Measurements from ENCODE around the gene PPP1R7. TPM values are rescaled to one million over a fixed set of nuclear protein-coding genes. Genes with fewer than 3 reads are reported as not detected.
"Not testable (repeated sequence)": the region's sequence is repeated elsewhere in the genome, so short reads cannot be mapped to it uniquely, and the experiment has no call there.

Gene PPP1R7
- total and polyA plus RNA-seq, 9 of the 15 experiments (the other 6 are each of a cell fraction or from before 2014, with no cell fraction given): 37.5 to 75.0 (median 50.5) TPM

- no peaks in the 10 kb centered on the region for H3K9me3 ChIP-seq (replicated peaks; ENCODE audit: control insufficient read depth, insufficient read depth, low read depth, low read length)
- 23% methylated on average over 4 of the region's 5 CpGs for WGBS (ENCODE audit: insufficient coverage, low coverage, missing lambda C conversion rate)
- no peak overlapping the region for H2AFZ ChIP-seq (ENCODE audit: low read depth, low read length)
- no peaks in the 10 kb centered on the region for H3K9me1 ChIP-seq (ENCODE audit: control insufficient read depth, insufficient read depth, low read length)
- intact Hi-C loops (cut with micrococcal nuclease) (no loop called here), in situ Hi-C loops (cut with MboI) (no loop called here)
- peak overlapping the region; percentile 88 for H3K4me3 ChIP-seq
- no TSS peak for BruUV-seq (replicated peaks)
- H4K20me1 ChIP-seq (replicated peaks; ENCODE audit: control insufficient read depth, insufficient read depth, low read length): no peaks in the 10 kb centered on the region
- DNase-seq (ENCODE audit: extremely low read depth in 1 of 4, low spot score in 3 of 4) (no peak), ATAC-seq (no peak), FAIRE-seq (no peak)
- no peaks in the 10 kb centered on the region for H3K27me3 ChIP-seq (ENCODE audit: control insufficient read depth in 2 of 2, insufficient read depth in 2 of 2, low read length in 2 of 2)
- H3K36me3 ChIP-seq (ENCODE audit: control insufficient read depth, insufficient read depth, low read length): peaks cover 19% of the 10 kb centered on the region; the same call in 2 of the 3 replicates
- POLR2A ChIA-PET: interaction anchor here (2.1 kb wide), 1 partner anchor 7 kb away, joined by 8 read pairs; no protein-coding TSS in a partner anchor
- H3K9ac ChIP-seq (ENCODE audit: insufficient read depth in 1 of 2, low read depth in 2 of 2, low read length in 2 of 2): peak overlapping the region in 1 of 2 experiments; percentile 96; a peak in 2 of 4 replicates
- CTCF ChIA-PET (ENCODE audit: low intra/inter-chr PET ratio): no interaction called here
- H3K27ac ChIP-seq (ENCODE audit: extremely low read depth, low read depth, low read length): no peak overlapping the region
- no peak for TF ChIP-seq IRF2 (CRISPR knock-in tag; IDR thresholded peaks at IDR 0.05)
- TF ChIP-seq FOSL1 (tag; conservative IDR thresholded peaks at IDR 0.05): no peak
- TF ChIP-seq COPS2 (conservative IDR thresholded peaks at IDR 0.05): no peak
- TF ChIP-seq KLF16 (IDR thresholded peaks at IDR 0.05): no peak
- TF ChIP-seq ZNF707 (CRISPR knock-in tag; conservative IDR thresholded peaks at IDR 0.05): no peak
- no peak for TF ChIP-seq ZNF780A (CRISPR knock-in tag; IDR thresholded peaks at IDR 0.05)
- TF ChIP-seq TSHZ1 (CRISPR knock-in tag; IDR thresholded peaks at IDR 0.05): no peak
- no peak for TF ChIP-seq HIVEP1 (CRISPR knock-in tag; IDR thresholded peaks at IDR 0.05)
- TF ChIP-seq SAP30 (IDR thresholded peaks at IDR 0.05; ENCODE audit: borderline replicate concordance, insufficient read depth, low read depth, low read length, poor library complexity, severe bottlenecking): no peak
- peak overlapping the region; percentile 91 for H3K4me2 ChIP-seq (ENCODE audit: insufficient read depth, low read length)
- peaks cover 40% of the 10 kb centered on the region for H3K79me2 ChIP-seq (ENCODE audit: control insufficient read depth, insufficient read depth, low read length)
- H3K4me1 ChIP-seq (replicated peaks in 1 of 2; ENCODE audit: control insufficient read depth in 2 of 2, insufficient read depth in 2 of 2, low read length in 2 of 2): peaks cover 0 to 8% of the 10 kb centered on the region in 2 experiments; a peak in 2 of 5 replicates
These were observed 47.1 kb upstream of the PPP1R7 start for GRCh38 chr2:241103176-241103595.

GRCh38 chr2:241104611-241105010, 45.7 kb upstream of the PPP1R7 start:
- POLR2A ChIA-PET; FAIRE-seq; H3K9ac ChIP-seq (ENCODE audit: insufficient read depth in 1 of 2, low read depth in 2 of 2, low read length in 2 of 2); in situ Hi-C loops (cut with MboI); H4K20me1 ChIP-seq (replicated peaks; ENCODE audit: control insufficient read depth, insufficient read depth, low read length); H3K4me1 ChIP-seq (replicated peaks in 1 of 2; ENCODE audit: control insufficient read depth in 2 of 2, insufficient read depth in 2 of 2, low read length in 2 of 2); ATAC-seq; H3K9me3 ChIP-seq (replicated peaks; ENCODE audit: control insufficient read depth, insufficient read depth, low read depth, low read length); DNase-seq (ENCODE audit: extremely low read depth in 1 of 4, low spot score in 3 of 4); intact Hi-C loops (cut with micrococcal nuclease); H2AFZ ChIP-seq (ENCODE audit: low read depth, low read length); H3K27me3 ChIP-seq (ENCODE audit: control insufficient read depth in 2 of 2, insufficient read depth in 2 of 2, low read length in 2 of 2); CTCF ChIA-PET (ENCODE audit: low intra/inter-chr PET ratio); H3K4me2 ChIP-seq (ENCODE audit: insufficient read depth, low read length); H3K27ac ChIP-seq (ENCODE audit: extremely low read depth, low read depth, low read length); BruUV-seq (replicated peaks); H3K4me3 ChIP-seq; H3K9me1 ChIP-seq (ENCODE audit: control insufficient read depth, insufficient read depth, low read length): not testable (repeated sequence)
- Histone ChIP-seq H3K79me2 (ENCODE audit: control insufficient read depth, insufficient read depth, low read length) (peaks cover 34% of the 10 kb centered on the region), H3K36me3 (ENCODE audit: control insufficient read depth, insufficient read depth, low read length) (peaks cover 10% of the 10 kb centered on the region; the same call in 2 of the 3 replicates)
- WGBS (ENCODE audit: insufficient coverage, low coverage, missing lambda C conversion rate): 97% methylated on average over 9 of the region's 10 CpGs

All from K562 (cell line).